T-cell (primary cell): ENCODE results near the gene UQCR11. TPM values are rescaled to one million over a fixed set of nuclear protein-coding genes. Genes with fewer than 3 reads are reported as not detected.

Source experiments
- ATAC-seq, 4 experiments: fragments of 200-7000 bp in 3 of 4; fragments of 150-1000 bp in 1 of 4; cut with Tn5 transposase; replicated peaks in 1 of 4; 1 replicate in 3 of 4; 2 replicates in 1 of 4; pipeline ENCODE4 v1.10.0; 2021; ENCODE audit warnings: moderate library complexity in 3 of 4, mild to moderate bottlenecking in 2 of 4, moderate number of reproducible peaks in 1 of 4
- CTCF ChIA-PET, 2 donors: fragments of 300-600 bp; sonication (Branson Sonifier 250); formaldehyde crosslinking; loops; one replicate each; lab custom pipeline; 2022; ENCODE audit warnings: antibody characterized with exemption in 2 of 2; lab: Charles Lee
- POLR2A ChIA-PET, 2 donors: fragments of 300-600 bp; sonication (Branson Sonifier 250); formaldehyde crosslinking; loops; one replicate each; lab custom pipeline; 2022; ENCODE audit warnings: antibody characterized with exemption in 2 of 2; lab: Charles Lee
- DNase-seq, 35 experiments: peaks; one replicate each; pipeline versions ENCODE4 v3.0.0 to v3.0.0-alpha.2; 2013 to 2023
- H3K27ac ChIP-seq: one replicate; pipeline ENCODE4 v1.5.1; 2013; ENCODE audit warnings: low read length
- H3K27me3 ChIP-seq, 2 experiments: replicated peaks in 1 of 2; 1 replicate in 1 of 2; 2 replicates in 1 of 2; pipeline versions ENCODE4 v1.6.1 to v1.7.0; 2013; ENCODE audit warnings: low read length in 1 of 2, mixed read lengths in 1 of 2; ENCODE audit not compliant: control insufficient read depth in 2 of 2, insufficient read depth in 2 of 2; ENCODE audit errors: extremely low read depth in 1 of 2
- H3K36me3 ChIP-seq, 2 donors: 1 replicate in 1 of 2; 2 replicates in 1 of 2; pipeline versions ENCODE4 v1.6.1 to v1.7.0; 2013; ENCODE audit warnings: low read length in 1 of 2; ENCODE audit not compliant: control insufficient read depth in 2 of 2, insufficient read depth in 1 of 2; ENCODE audit errors: extremely low read depth in 1 of 2
- H3K4me1 ChIP-seq, 2 experiments: 1 replicate in 1 of 2; 2 replicates in 1 of 2; pipeline versions ENCODE4 v1.6.1 to v1.7.0; 2013; ENCODE audit warnings: low read length in 2 of 2, mixed read lengths in 1 of 2; ENCODE audit not compliant: insufficient read depth in 2 of 2, control insufficient read depth in 1 of 2; ENCODE audit errors: extremely low read depth in 1 of 2
- H3K4me3 ChIP-seq, 2 donors: 1 replicate in 1 of 2; 2 replicates in 1 of 2; pipeline versions ENCODE4 v1.5.1 to v1.7.0; 2013; ENCODE audit warnings: mild to moderate bottlenecking in 2 of 2, low read length in 1 of 2, moderate library complexity in 1 of 2; ENCODE audit not compliant: control insufficient read depth in 1 of 2; ENCODE audit errors: extremely low read depth in 1 of 2
- H3K9me3 ChIP-seq: 2 replicates; pipeline ENCODE4 v1.7.0; 2013
- H3K27ac Mint-ChIP-seq, 2 donors: one replicate each; pipeline ENCODE4 v1.8.0; 2020 to 2021; ENCODE audit warnings: mild to moderate bottlenecking in 2 of 2, mixed read lengths in 2 of 2
- H3K27me3 Mint-ChIP-seq, 2 donors: one replicate each; pipeline ENCODE4 v1.8.0; 2021 to 2022; ENCODE audit warnings: mixed read lengths in 2 of 2
- H3K36me3 Mint-ChIP-seq: one replicate; pipeline ENCODE4 v1.8.0; 2021; ENCODE audit warnings: mixed read lengths
- H3K4me1 Mint-ChIP-seq, 3 donors: one replicate each; pipeline ENCODE4 v1.8.0; 2020 to 2022; ENCODE audit warnings: mixed read lengths in 3 of 3, mild to moderate bottlenecking in 1 of 3
- H3K4me3 Mint-ChIP-seq, 3 donors: one replicate each; pipeline ENCODE4 v1.8.0; 2020 to 2022; ENCODE audit warnings: mild to moderate bottlenecking in 3 of 3, mixed read lengths in 3 of 3, moderate library complexity in 3 of 3
- H3K9me3 Mint-ChIP-seq, 3 donors: one replicate each; pipeline ENCODE4 v1.8.0; 2020 to 2022; ENCODE audit warnings: mixed read lengths in 3 of 3
- WGBS: methylation state at CpG from one replicate; pipeline ENCODE4 v1.1.5; 2013; ENCODE audit warnings: missing lambda C conversion rate; ENCODE audit not compliant: insufficient coverage; 5-methylcytosine and 5-hydroxymethylcytosine counted together
- total RNA-seq, 35 experiments: library from RNA in 6 of 35; stranded (reverse) in 6 of 35; fragments of 120-200 nt in 1 of 35; gene quantifications; one replicate each; pipeline versions ENCODE4 v1.2.1 to v1.2.4 and lab custom pipeline; 2013 to 2026

The UQCR11 gene
- total RNA-seq, 5 donors from 2014 or later (not counting 1 experiment from before 2014, with no cell fraction given), result 127 to 168 (median 148) TPM

GRCh38 chr19:1580382-1580781, 24.9 kb downstream of the UQCR11 start:
- ChIA-PET POLR2A (no interaction called here), CTCF (no interaction called here)
- Mint-ChIP-seq H3K36me3 (peaks cover 11% of the 10 kb centered on the region), H3K4me1 (peaks cover 0 to 9% (median 2%) of the 10 kb centered on the region in 3 donors), H3K4me3 (no peak overlapping the region), H3K9me3 (no peaks in the 10 kb centered on the region), H3K27me3 (no peaks in the 10 kb centered on the region), H3K27ac (no peak overlapping the region)
- Histone ChIP-seq H3K27me3 (no peaks in the 10 kb centered on the region), H3K4me1 (peaks cover 0 to 2% of the 10 kb centered on the region in 2 experiments), H3K36me3 (peaks cover 22 to 52% of the 10 kb centered on the region in 2 donors), H3K4me3 (no peak overlapping the region), H3K9me3 (no peaks in the 10 kb centered on the region), H3K27ac (no peak overlapping the region)
- WGBS, result 96% methylated on average over 20 of the region's 20 CpGs
- no peak for ATAC-seq
- DNase-seq, result no peak

- WGBS, result 95% methylated on average over 17 of the region's 20 CpGs
- CTCF ChIA-PET, result no interaction called here
- H3K9me3 ChIP-seq, result no peaks in the 10 kb centered on the region
Observed at GRCh38 chr19:1579222-1579621, 26.0 kb downstream of the UQCR11 start.

GRCh38 chr19:1577929-1578618, 27.2 kb downstream of the UQCR11 start:
- ATAC-seq, result no peak
- H3K27me3 ChIP-seq, result no peaks in the 10 kb centered on the region
- no peak overlapping the region for H3K27ac ChIP-seq
- ChIA-PET CTCF (no interaction called here), POLR2A (interaction anchor here in 1 of 2 donors (0.6 kb wide), 1 partner anchor 24 kb away, joined by 3 read pairs; no protein-coding TSS in a partner anchor)
- Mint-ChIP-seq H3K27me3 (no peaks in the 10 kb centered on the region), H3K4me3 (no peak overlapping the region), H3K9me3 (no peaks in the 10 kb centered on the region), H3K36me3 (peaks cover 11% of the 10 kb centered on the region), H3K4me1 (peaks cover 0 to 9% (median 0%) of the 10 kb centered on the region in 3 donors), H3K27ac (no peak overlapping the region)
- H3K9me3 ChIP-seq, result no peaks in the 10 kb centered on the region
- H3K36me3 ChIP-seq, result peaks cover 19 to 47% of the 10 kb centered on the region in 2 donors
- no peak overlapping the region for H3K4me3 ChIP-seq
- no peaks in the 10 kb centered on the region for H3K4me1 ChIP-seq
- WGBS, result 96% methylated on average over 46 of the region's 49 CpGs
- DNase-seq, result no peak

More at GRCh38 chr19:1579222-1579621, 26.0 kb downstream of the UQCR11 start:
- Mint-ChIP-seq H3K4me1 (peaks cover 0 to 9% (median 0%) of the 10 kb centered on the region in 3 donors), H3K4me3 (no peak overlapping the region), H3K27ac (no peak overlapping the region), H3K36me3 (peaks cover 11% of the 10 kb centered on the region), H3K27me3 (no peaks in the 10 kb centered on the region), H3K9me3 (no peaks in the 10 kb centered on the region)
- Histone ChIP-seq H3K4me3 (no peak overlapping the region), H3K4me1 (no peaks in the 10 kb centered on the region), H3K27me3 (no peaks in the 10 kb centered on the region), H3K27ac (no peak overlapping the region), H3K36me3 (peaks cover 22 to 50% of the 10 kb centered on the region in 2 donors)
- DNase-seq (no peak), ATAC-seq (no peak)
- POLR2A ChIA-PET, result no interaction called here

- ChIA-PET CTCF (no interaction called here), POLR2A (no interaction called here)
- Histone ChIP-seq H3K4me1 (no peaks in the 10 kb centered on the region), H3K4me3 (no peak overlapping the region), H3K9me3 (no peaks in the 10 kb centered on the region), H3K27ac (no peak overlapping the region), H3K27me3 (peaks cover 0 to under 1% of the 10 kb centered on the region in 2 experiments), H3K36me3 (peaks cover 19 to 43% of the 10 kb centered on the region in 2 donors)
- no peak overlapping the region for H3K27ac Mint-ChIP-seq
- DNase-seq, result no peak
- peaks cover 0 to 9% (median 0%) of the 10 kb centered on the region in 3 donors for H3K4me1 Mint-ChIP-seq
- peaks cover 11% of the 10 kb centered on the region for H3K36me3 Mint-ChIP-seq
- no peaks in the 10 kb centered on the region for H3K9me3 Mint-ChIP-seq
- no peak for ATAC-seq
- WGBS, result 92% methylated on average over 41 of the region's 41 CpGs
- no peak overlapping the region for H3K4me3 Mint-ChIP-seq
- no peaks in the 10 kb centered on the region for H3K27me3 Mint-ChIP-seq
Observed at GRCh38 chr19:1577090-1577928, 28.0 kb downstream of the UQCR11 start.

GRCh38 chr19:1576242-1577089, 28.8 kb downstream of the UQCR11 start:
- Histone ChIP-seq H3K4me1 (no peaks in the 10 kb centered on the region), H3K27ac (no peak overlapping the region), H3K36me3 (peaks cover 19 to 37% of the 10 kb centered on the region in 2 donors), H3K4me3 (no peak overlapping the region), H3K9me3 (no peaks in the 10 kb centered on the region), H3K27me3 (peaks cover 0 to 3% of the 10 kb centered on the region in 2 experiments)
- WGBS, result 93% methylated on average over 28 of the region's 30 CpGs
- Mint-ChIP-seq H3K36me3 (peaks cover 11% of the 10 kb centered on the region), H3K9me3 (no peaks in the 10 kb centered on the region), H3K4me3 (no peak overlapping the region), H3K27me3 (no peaks in the 10 kb centered on the region), H3K4me1 (peaks cover 0 to 9% (median 0%) of the 10 kb centered on the region in 3 donors), H3K27ac (no peak overlapping the region)
- POLR2A ChIA-PET, result no interaction called here
- no peak for DNase-seq
- CTCF ChIA-PET, result no interaction called here
- peak in 1 of 4 experiments; percentile 12 for ATAC-seq
